Activated T-cell treated with anti-CD3 and anti-CD28 coated beads, Interleukin-2, amount 50 U/mL, for 48 hours (primary cell): ENCODE measurements around the gene GPER1.
"Not testable (repeated sequence)": the region's sequence is repeated elsewhere in the genome, so short reads cannot be mapped to it uniquely, and the experiment has no call there.

Experiments
- DNase-seq, 2 experiments: peaks; one replicate each; pipeline ENCODE4 v3.0.0-alpha.2; 2020

Gene GPER1

DNA sequence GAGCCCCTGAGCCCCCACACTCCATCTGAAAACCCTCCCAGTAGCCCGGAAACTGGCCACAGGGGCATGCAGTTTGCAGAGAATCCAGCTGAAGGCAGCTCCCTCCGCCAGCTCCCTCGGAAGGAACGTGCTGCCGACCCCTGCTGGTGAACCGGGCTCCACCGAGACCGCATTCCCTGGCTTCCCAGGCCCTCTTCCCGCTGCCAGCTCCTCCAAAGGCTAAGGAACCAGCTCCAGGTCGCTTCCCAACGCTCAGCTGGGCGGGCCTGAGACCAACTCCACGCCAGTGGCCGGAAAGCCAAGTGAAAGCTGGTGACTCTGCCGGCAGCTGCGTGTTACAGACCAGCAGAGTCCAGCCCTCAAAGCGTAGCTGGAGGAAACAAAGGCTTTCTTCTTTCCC lies 35.8 kb downstream of the GPER1 start:
- DNase-seq, result no peak

- no peak for DNase-seq
Observed at GRCh38 chr7:1124164-1124563, 36.3 kb downstream of the GPER1 start.

DNA sequence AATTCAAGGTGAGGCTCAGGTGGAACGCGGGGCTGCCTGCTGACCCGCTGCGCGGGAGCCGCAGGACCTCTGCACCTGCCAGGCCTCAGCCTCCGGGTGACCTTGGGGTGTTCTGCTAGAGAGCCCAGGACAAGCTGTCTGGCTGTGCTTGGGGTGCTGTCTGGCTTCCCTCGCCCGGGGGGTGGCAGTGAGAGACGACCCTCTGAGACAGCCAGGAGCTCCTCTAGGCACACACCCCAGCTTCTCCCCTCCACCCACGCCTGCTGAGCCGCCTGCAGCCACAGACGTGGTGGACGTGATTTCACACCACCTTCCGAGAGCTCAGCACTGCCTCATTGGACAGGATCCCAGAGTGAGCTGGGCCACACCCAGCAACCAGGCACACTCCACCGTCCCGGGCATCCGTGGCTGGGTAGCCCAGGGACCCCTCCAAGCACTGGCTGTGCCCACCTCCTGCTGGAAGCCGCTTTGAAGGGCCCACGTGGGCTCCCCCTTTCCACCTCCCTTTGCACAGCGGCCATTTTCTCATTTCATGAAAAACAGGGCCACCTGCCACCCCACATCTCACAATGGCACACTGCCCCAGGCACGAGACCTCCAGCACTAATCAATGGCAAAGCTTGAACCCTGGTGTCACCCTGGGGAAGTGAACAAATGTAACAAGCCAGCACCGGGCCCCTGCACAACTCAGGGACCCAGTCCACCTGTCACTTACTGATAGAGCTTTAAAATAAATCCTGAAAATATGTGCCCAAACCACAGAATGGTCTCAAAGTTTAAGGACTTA lies 37.1 kb downstream of the GPER1 start:
- no peak for DNase-seq

GRCh38 chr7:1125603-1125969 lies 37.7 kb downstream of the GPER1 start:
- DNase-seq, result no peak

DNA sequence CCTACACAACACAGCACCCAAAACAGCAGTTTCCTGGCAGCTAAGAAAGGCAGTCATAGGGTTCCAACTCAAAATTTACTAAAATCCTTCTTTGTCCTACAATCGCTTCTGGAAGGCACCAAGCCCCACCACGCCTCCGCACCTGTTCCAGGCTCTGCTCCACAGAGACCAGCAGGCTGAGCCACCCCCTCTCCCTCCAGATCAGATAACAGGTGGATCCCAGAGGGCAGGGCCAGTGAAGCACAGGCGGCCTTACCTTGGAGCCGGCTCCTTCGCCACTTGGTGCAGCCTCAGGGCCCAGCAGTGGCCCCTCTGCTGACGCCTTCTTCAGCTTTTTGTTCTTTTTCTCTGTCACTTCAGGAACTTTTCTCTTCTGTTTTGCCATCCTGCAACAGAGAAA lies 39.1 kb downstream of the GPER1 start:
- DNase-seq, result no peak

GRCh38 chr7:1129431-1129830 lies 41.5 kb downstream of the GPER1 start:
- DNase-seq, result no peak

- DNase-seq, result no peak
Observed at GRCh38 chr7:1130021-1130990, 42.4 kb downstream of the GPER1 start.

DNA sequence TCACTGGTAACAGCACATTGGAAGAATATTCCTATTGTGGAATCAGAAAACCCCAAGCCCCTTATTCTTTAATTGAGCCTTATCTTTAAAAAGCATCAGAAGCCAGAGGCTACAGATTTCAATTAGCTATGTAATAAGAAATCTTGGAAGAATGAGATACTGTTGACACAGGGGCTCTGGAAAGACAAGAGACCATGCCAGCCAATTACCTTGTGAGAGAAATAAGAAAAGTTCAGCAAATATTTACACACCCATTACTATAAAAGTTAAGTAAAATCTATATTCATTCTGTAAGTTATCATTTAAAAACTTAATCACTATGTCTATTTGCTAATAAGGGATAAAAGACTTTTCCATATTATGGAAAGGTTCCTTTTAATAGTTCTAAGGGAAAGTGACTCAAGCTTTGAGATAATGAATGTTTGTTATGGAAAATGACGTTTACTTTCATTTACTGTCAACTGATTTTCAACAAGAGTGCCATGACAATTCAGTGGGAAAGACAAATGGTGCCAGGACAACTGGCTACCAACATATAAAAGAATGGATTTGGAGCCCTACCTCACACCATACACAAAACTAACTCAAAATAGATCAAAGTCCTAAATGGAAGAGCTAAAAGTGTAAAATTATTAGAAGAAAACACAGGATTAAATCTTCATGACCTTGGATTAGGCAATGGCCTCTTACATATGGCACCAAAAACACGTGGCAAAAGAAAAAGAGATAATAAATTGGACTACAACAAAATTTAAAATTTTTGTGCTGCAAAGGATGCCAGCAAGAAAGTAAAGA lies 43.8 kb downstream of the GPER1 start:
- DNase-seq, result no peak

- DNase-seq, result no peak
Observed at GRCh38 chr7:1134951-1135350, 47.0 kb downstream of the GPER1 start.

DNA sequence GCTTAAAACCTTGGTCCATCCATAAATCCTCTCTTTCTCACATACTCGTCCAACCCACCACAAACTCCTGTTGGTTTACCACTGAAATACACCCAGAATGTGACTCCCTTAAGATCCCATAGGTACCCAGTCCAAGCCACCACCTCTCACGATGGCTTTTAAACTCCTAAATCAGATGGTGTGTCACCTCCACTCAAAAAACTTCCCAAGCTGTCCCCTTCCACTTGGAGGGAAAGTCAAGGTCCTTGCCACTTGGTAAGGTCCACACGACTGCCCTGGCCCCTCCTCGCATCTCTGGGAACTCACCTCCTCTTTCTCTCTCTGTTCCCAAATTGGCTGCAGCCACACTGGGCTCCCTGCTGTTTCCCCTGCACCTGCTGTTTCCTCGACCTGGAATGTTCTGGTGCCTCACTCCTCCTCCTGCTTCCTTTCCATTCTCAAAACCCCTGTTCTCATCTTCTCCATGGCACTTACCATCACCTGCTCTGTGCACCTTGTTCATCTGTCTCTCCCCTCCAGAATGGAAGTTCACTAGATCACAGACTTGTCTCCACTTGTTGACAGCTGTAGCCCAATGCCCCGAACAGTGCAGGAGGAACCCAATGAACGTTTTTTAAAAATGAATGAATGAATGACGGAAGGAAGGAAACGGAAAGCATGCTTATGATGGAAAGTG lies 49.1 kb downstream of the GPER1 start:
- DNase-seq, result peak; percentile 32 to 33

DNA sequence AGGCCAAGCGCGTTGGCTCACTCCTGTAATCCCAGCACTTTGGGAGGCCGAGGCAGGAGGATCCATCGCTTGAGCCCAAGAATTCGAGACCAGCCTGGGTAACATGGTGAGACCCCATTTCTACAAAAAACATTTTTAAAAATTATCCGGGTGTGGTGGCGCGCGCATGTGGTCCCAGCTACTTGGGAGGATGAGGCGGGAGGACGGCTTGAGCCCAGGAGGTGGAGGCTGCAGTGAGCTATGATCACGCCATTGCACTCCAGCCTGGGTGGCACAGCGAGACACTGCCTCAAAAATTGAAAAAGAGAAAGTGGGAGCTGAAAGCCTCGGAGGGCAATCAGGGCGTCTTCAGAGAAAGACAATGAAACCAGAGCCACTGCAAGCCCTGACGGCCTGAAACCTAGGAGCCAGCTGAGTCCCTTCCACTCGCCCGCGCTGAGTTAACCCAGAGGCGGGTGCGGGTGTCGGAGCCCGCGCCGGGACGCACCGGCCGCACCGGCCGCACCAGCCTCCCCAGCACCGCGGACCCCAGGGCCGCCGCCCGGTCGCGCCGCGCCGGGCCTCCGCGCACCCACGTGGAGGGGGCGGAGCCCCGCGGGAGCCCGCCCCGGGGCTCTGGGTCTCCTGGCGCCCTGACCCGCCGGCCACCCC lies 49.7 kb downstream of the GPER1 start:
- DNase-seq, result peak in 1 of 2 experiments; percentile 30

DNA sequence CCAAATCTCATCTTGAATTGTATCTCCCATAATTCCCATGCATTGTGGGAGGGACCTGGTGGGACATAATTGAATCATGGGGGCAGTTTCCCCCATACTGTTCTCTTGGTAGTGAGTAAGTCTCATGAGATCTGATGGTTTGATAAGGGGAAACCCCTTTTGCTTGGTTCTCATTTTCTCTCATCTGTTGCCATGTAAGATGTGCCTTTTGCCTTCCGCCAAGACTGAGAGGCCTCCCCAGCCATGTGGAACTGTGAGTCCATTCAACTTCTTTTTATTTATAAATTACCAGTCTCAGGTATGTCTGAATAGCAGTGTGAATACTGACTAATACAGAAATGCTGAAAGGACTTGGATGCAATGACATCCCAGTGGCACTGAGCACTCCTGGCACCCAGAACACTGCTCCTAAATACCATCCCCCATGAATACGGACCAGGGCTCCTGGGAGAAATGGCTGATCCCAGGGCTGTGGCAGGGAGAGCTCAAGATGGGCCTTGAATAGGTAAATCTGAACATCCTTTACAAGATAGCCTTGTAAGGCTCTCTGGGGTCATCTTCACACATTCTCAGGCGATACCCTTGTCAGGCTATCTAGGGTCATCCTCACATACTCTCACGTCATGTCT lies 52.7 kb downstream of the GPER1 start:
- no peak for DNase-seq

GRCh38 chr7:1141651-1142050 lies 53.7 kb downstream of the GPER1 start:
- no peak for DNase-seq

GRCh38 chr7:1142051-1142635 lies 54.2 kb downstream of the GPER1 start:
- DNase-seq, result no peak

DNA sequence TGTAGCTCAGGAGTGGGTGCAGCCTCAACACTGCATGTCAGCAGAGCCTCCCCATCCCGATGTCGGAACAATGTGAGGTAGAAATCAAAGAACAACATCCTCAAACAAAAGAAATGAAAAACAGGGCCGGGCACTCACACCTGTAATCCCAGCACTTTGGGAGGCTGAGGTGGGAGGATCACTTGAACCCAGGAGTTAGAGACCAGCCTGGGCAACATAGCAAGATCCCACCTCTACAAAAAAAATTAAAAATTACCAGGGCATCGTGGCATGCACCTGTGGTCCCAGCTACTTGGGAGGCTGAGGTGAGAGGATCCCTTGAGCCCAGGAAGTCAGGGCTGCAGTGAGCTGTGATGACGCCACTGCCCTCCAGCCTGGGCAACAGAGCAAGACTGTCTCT lies 55.1 kb downstream of the GPER1 start:
- not testable (repeated sequence) for DNase-seq
